GM12873 (cell line): ENCODE results near the gene IL1A.

ENCODE experiments used
- TF ChIP-seq, protein P1 (sequence below): IDR thresholded peaks from 2 replicates; pipeline ENCODE4 v1.5.1; 2012; ENCODE audit warnings: low read depth, mild to moderate bottlenecking, moderate library complexity, low read length, control low read depth; ENCODE audit not compliant: insufficient read depth; ENCODE audit errors: missing control alignments

IL1A gene

DNA sequence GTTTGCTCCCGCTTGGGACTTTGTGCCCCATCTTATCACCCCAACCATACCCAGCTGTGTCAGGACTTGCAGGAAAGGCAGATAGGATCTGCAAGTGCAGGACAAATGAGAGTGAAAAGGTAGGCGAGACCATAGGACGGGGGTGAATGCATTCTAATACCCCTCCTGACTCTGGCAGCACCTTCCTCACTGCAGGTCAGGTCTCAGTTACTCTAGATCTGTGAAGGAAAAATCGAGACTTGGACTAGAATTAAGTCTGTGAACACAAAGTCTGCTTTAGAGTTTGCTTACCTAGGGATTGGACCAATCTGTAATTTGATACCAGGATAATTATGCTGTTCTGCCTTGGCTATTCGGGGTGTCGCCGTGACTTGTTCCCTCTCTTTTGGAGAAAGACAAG is 43.8 kb downstream of the IL1A start:
- TF ChIP-seq, protein P1, sequence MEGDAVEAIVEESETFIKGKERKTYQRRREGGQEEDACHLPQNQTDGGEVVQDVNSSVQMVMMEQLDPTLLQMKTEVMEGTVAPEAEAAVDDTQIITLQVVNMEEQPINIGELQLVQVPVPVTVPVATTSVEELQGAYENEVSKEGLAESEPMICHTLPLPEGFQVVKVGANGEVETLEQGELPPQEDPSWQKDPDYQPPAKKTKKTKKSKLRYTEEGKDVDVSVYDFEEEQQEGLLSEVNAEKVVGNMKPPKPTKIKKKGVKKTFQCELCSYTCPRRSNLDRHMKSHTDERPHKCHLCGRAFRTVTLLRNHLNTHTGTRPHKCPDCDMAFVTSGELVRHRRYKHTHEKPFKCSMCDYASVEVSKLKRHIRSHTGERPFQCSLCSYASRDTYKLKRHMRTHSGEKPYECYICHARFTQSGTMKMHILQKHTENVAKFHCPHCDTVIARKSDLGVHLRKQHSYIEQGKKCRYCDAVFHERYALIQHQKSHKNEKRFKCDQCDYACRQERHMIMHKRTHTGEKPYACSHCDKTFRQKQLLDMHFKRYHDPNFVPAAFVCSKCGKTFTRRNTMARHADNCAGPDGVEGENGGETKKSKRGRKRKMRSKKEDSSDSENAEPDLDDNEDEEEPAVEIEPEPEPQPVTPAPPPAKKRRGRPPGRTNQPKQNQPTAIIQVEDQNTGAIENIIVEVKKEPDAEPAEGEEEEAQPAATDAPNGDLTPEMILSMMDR = no peak

DNA sequence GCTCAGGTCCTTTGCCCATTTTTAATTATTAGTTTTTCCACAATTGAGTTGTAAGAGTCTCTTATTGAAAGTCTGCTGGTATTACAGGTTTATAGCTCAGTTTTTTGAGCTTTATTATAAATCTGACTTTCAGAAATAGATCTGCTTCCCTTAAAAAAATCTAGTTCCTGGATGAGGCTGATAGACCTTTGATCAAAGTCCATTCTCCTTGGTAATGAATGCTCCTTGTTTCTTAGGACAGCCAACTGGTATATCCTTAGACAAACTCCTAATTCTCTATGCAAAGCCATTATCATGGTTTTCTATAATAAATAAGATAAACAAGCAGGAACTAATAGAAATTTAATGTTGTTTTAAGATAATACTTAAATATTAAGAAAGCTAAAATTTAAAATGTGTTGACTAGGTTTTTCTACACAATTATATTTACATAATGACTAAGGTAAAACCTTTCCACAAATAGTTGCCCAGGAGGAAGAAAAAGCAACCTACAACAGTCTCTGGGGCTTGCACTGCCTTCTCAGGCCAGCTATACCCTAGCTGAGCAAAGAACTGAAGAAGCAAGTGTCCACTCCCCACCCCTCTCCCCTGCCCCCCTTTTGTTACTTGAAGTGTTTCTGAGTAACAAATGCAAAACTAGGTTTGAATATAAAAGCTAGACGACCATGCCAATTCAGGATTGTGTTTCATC is 46.6 kb downstream of the IL1A start:
- TF ChIP-seq, protein P1 = no peak

DNA sequence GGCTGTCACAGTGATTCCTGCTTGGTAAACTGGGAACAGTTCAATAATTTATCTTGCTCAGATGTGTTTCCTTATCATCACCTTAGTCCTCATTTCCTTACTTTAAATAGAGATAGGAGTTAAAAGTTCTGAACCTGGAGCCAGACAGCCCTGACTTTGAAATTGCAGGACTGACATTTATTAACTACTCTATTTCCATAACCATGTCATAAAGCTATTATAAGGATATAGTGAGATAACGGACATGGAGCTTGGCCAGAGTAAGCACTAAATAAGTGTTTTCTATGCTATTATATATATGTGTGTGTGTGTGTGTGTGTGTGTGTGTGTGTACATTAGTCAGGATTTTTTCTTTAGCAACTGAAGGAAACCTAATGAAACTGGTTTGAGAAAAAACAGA is 50.4 kb downstream of the IL1A start:
- TF ChIP-seq, protein P1 = no peak

DNA sequence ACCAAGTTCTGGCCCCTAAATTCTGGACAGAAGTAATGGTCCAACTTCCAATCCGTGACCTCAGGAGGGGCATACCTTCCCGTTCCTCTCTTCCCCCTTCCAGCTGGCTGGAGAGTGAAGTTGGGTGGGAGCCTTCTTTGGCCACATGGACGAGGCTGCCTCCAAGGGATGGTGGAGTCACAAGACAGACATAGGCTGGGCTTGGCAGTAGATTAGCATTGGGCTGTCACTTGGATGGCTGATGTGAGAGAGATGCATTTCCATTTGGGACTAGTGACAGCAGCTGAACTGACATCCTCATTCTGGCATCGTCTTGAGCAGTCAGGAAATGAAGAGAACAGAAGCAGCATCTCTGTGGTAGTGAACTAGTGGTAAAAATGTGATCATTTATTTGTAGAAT is 50.8 kb downstream of the IL1A start:
- TF ChIP-seq, protein P1 = no peak

DNA sequence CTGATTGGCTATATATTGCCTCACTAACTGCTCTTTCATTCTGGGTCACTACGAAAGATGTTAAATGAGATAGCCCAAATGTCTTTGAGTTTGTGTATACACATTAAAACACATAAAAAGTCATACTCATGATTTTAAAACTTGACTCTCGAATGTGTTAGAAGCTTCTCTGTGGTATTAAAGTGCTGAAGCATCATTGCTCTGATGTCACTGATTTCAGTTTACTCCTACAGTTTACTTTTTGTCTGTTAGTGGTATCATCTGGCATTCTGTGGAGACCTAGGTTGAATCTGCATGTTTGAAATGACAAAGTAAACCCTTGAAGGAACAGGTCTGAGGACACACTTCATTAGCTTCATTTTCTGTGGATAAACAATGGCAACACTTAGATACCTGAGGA is 52.8 kb downstream of the IL1A start:
- TF ChIP-seq, protein P1 = no peak

DNA sequence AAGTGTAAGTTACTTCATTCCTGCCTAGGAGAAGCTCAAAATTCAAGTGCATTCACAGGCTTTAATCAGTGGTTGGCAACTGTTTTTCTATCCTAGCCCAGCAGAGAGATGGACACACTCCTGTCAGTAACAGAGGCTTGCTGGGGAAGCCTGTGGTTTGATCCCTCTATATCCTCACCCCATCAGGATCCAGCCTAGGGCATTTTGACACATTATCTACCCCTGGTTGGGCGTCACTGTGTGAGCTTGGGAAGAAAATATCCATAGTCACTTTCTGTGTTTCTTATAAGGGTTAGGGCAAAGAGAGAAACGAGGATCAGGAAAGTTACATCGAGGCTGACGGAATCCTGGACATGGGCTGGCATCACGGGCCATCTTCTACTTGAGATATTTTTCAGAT is 53.5 kb downstream of the IL1A start:
- TF ChIP-seq, protein P1 = no peak

DNA sequence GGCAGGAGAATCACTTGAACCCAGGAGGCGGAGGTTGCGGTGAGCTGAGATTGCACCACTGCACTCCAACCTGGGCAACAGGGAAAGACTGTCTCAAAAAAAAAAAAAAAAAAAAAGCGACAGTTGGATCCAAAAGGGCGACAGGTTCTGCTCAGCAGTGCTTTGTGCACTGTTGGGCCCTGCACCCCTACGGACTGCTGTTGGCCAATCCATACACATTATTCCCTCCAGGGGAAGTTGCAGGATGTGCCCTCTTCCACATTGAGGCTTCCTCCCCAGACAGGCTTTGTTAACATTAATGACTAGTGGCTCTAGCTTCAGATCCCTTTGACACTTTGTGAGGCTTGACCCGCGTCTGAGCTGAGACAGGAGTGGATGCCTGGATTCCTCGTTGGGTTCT is 54.1 kb downstream of the IL1A start:
- TF ChIP-seq, protein P1 = no peak
